C4-2B (cell line): ENCODE data around the gene RIT1.

ENCODE experiments used
- ZFX ChIP-seq: fragments of 450-650 bp; IDR thresholded peaks from 2 replicates; pipeline ENCODE4 v1.6.1; 2017
- TF ChIP-seq, protein P1 (sequence below): fragments of 450-650 bp; conservative IDR thresholded peaks from 2 replicates; pipeline ENCODE4 v1.5.1; 2017; ENCODE audit warnings: mild to moderate bottlenecking

DNA sequence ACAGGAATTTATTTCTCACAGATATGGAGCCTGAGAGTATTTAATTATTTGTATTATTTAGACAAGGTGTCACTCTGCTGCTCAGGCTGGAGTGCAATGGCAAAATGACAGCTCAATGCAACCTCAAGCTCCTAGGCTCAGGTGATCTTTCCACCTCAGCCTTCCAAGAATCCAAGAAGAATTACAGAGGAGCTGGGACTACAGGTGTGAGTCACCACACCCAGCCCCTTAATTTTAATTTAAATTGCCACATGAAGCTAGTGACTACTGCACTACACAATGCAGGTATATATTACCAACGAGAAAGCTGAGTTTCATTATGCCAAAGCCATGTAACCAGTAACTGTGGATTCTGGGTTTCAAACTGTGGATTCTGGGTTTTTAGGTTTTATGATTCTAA is 20.9 kb upstream of the RIT1 start:
- TF ChIP-seq, protein P1, sequence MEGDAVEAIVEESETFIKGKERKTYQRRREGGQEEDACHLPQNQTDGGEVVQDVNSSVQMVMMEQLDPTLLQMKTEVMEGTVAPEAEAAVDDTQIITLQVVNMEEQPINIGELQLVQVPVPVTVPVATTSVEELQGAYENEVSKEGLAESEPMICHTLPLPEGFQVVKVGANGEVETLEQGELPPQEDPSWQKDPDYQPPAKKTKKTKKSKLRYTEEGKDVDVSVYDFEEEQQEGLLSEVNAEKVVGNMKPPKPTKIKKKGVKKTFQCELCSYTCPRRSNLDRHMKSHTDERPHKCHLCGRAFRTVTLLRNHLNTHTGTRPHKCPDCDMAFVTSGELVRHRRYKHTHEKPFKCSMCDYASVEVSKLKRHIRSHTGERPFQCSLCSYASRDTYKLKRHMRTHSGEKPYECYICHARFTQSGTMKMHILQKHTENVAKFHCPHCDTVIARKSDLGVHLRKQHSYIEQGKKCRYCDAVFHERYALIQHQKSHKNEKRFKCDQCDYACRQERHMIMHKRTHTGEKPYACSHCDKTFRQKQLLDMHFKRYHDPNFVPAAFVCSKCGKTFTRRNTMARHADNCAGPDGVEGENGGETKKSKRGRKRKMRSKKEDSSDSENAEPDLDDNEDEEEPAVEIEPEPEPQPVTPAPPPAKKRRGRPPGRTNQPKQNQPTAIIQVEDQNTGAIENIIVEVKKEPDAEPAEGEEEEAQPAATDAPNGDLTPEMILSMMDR, result no peak
- no peak for TF ChIP-seq ZFX
